GM10847 (cell line): ENCODE results near the gene CAB39.

Source experiments
- POLR2A ChIP-seq: IDR thresholded peaks from 2 replicates; pipeline ENCODE4 v1.6.1; 2011; ENCODE audit not compliant: insufficient read length; ENCODE audit errors: extremely low read depth

The CAB39 gene

DNA sequence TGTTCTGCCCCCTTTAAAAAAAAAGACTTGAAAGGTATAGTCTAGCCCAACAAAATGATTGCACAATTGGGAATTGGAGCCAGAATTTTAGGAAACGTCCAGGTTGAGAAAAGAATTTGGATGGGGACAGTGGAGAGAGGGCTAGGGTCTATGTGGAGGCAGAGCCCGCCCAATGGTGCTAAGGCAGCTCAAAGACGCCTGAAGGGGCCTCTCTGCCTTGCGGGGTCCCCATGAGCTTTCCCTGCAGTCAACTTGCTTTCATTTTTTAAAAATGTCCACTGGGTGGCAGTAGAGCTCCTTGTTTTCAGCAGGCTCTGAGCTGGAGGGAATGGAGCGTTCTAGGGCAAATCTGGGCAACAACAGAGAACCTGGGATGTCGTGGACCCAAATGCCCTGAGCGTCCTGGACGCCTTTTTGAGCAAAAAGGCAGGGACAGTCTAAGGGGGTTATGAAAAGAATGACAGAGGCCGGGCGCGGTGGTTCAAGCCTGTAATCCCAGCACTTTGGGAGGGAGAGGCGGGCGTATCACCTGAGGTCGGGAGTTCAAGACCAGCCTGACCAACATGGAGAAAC is 111.8 kb downstream of the CAB39 start:
- TF ChIP-seq POLR2A: no peak

DNA sequence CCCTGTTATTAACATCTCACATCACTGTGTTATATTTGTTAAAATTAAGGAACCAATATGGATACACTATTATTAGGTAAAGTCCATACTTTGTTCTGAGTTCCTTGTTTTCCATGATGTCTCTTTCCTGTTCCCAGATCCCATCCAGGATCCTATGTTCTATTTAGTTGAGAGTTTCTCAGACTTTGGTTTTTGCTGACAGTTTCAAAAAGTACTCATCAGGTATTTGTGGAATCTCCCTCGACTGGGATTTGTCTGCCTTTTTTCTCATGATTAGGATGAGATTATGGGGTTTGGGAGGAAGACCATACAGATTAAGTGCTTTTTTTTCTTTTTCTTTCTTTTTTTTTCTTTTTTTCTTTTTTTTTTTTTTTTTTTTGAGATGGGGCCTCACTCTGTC is 112.7 kb downstream of the CAB39 start:
- TF ChIP-seq POLR2A: no peak

DNA sequence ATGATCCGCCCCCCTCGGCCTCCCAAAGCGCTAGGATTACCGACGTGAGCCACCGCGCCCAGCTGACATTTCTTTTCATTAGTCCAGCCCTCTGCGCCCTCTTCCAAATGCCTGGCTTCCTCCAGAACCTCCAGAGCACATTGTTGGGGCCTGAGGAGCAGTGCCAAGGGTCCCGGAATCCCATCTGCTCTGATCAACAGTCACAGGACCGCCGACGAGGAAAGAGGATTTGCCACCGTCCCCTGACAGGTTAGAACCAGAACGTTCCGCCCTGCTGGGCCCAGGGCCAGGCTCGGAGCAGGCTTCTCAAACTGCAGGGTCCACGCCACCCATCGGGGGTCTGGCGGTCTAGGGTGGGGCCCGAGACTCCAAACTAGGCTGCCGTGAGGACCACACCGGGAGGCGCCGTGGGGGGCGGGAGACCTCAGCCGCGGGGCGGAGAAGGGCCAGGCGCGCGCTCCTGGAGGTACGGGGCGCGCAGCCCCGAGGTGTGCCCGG is 115.2 kb downstream of the CAB39 start:
- no peak for TF ChIP-seq POLR2A

DNA sequence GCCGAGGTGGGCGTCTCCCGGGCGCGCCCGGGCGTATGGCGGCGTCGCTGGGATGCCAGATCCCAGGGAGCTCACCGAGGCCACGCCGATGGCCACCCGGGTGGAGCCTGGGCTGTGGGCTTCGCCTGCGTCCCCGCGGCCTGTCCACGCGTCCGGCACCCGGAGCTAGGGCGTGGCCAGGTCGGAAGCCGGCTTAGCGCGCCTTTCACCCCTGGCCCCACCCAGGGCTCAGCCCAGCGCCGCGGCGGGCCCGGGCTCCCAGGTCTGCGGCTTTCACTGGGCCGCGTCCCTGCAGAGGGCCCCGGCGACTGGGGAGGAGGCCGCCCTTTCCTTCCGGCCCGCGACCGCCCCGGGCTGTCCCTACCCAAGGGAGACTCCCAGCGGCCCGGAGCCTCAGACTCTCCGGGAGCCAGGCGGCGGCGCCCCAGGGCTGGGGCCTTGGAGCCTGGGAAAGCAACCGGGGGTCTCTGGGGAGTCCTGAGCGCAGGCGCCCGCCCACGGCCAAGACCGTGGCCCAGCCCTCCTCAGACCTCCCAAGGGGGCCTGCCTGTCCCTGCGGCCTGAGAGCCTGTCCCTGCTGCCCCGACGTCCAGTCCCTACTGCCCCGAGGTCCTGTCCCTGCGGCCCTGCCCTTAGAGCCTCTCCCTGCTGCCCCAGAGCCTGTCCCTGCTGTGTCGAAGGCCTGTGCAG is 115.8 kb downstream of the CAB39 start:
- TF ChIP-seq POLR2A: no peak

DNA sequence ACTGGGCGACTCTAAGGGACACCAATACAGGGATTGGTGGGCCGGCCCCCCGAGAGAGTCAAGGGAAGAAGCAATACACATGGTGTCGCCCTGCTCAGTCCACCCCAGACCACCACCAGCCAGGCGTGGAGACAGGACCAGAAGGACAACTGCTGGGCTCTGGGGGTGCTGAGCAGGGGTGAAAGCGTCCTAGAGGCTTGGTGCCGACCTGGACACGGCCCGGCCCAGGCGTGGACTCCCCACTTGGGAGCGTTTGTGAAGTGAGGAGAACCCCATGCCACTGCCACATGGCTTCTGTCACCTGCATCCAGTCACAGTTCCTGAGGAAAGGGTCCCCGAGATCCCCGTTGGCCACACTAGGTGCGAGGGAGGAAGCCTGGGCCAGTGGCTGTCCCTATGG is 116.7 kb downstream of the CAB39 start:
- no peak for TF ChIP-seq POLR2A

DNA sequence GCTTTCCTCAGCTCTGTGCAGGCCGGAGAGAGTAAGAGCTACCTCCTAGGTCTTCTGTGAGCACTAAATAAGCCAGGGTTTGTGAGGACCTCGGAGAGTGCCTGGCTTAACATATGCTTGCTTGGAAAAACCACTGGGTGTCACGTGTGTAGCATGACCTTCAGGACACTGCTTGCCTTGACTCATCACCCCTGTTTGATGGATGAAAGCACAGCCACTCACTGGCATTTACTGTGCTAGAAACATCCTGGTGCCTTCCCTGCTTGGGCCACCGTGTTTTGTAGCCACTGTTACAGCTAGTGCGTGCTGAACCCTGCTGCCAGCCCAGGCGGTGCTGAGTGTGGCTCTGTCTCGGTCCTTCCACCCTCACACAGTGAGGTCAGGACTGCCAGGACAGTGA is 117.3 kb downstream of the CAB39 start:
- no peak for TF ChIP-seq POLR2A

DNA sequence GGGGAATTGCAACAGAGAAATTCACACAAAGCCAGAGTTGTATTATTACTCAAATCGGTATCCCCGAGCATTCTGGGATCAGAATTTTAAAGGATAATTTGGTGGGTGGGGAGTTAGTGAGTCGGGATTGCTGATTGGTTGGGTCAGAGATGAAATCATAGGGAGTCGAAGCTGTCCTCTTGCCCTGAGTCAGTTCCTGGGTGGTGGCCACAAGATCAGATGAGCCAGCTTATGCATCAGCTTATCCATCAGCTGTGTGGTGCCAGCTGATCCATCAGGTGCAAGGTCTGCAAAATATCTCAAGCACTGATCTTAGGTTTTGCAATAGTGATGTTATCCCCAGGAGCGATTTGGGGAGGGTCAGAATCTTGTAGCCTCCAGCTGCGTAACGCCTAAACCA is 117.8 kb downstream of the CAB39 start:
- no peak for TF ChIP-seq POLR2A

DNA sequence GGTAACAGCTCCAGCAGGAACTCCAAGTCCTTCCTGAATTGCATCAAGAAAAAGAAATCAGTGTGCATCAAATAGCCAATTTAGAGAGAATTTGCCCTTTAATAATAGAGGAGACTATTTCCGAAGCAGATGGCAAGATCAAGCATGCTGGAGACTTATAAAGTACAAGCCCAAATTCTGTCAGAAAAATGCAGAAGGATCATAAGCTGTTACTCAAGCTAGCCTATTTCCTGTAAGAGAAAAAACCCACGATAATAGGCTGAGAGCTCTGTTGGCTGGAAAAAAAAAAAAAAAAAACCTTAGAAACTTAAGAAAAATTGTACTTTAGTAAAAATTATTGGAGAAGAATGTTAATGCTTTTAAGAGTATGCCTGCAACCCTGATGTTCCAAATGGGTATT is 127.7 kb downstream of the CAB39 start:
- no peak for TF ChIP-seq POLR2A

DNA sequence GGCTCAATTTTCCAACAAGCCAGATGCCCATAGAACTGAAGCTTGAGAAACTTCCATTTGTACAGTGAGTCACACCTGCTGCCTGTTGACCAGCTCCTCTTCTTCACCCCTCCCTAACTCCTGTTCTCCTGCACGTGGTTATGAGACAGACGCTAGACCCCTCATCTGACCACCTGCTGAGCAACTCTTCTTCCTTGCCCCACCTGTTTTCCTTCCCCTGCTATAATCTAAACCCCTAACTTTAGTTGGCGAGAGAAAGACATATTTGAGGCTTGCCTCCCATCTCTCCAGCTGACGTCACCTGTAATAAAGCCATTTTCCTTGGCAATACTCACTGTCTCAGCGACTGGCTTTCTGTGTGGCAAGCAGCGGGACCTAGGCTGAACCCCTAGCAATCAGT is 129.8 kb downstream of the CAB39 start:
- no peak for TF ChIP-seq POLR2A

DNA sequence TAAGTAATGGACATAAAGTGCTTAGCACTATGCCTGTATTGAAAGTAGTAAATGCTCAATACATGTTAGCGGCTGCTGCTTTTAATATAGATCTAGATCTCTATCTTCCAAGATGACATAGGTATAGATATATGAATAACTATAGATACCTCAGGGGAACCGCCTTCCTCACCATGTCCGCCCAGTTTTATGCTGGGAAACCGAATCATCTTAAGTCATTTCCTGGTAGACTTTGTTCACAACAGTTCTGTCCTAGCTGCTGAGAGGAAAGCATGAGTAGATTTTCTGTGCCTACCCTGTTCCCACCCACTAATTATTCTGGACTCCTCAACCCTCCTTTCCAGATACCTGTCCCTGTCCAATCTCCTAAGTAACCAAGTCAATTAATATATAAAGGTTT is 130.5 kb downstream of the CAB39 start:
- TF ChIP-seq POLR2A: no peak

DNA sequence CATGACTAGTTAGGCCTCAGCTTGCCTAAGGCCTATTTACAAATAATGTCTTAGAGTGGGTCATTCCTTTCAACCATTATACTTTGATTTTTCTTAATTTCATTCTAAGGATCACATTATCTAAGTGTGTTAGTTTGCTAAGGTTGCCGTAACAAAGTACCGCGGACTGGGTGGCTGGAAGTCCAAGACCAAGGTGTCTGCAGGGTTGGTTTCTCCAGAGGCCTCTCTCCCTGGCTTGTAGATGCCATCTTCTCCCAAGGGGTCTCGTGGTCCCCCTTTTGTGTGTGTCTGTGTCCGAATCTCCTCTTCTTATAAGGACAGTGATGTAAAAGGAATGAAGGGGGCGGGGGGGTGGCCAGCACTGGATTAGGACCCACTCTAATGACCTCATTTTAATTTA is 133.7 kb downstream of the CAB39 start:
- TF ChIP-seq POLR2A: no peak

DNA sequence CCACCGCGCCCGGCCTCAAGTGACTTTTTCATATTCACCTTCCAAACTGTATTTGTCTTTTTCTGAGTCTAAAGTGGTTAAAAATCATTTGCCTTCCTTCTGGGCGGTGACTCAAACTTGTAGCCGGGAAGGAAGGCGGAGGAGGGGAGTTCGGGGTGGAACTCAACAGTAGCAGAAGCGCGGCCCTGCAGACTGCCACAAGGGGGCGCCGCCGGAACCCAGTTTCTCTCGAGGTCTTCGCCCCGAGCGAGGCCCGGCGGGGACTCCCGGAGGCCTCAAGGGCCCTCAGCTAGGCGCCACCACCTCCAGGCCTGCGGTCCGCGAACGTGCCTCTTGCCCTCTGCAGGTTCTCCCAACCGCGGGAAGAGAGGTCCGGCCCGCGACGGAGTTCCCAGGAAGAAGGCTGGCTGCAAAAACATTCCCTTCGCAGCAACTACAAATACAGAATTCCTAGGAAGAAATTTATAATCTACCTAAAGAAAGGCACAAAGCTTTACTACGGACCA is 135.3 kb downstream of the CAB39 start:
- TF ChIP-seq POLR2A: no peak

DNA sequence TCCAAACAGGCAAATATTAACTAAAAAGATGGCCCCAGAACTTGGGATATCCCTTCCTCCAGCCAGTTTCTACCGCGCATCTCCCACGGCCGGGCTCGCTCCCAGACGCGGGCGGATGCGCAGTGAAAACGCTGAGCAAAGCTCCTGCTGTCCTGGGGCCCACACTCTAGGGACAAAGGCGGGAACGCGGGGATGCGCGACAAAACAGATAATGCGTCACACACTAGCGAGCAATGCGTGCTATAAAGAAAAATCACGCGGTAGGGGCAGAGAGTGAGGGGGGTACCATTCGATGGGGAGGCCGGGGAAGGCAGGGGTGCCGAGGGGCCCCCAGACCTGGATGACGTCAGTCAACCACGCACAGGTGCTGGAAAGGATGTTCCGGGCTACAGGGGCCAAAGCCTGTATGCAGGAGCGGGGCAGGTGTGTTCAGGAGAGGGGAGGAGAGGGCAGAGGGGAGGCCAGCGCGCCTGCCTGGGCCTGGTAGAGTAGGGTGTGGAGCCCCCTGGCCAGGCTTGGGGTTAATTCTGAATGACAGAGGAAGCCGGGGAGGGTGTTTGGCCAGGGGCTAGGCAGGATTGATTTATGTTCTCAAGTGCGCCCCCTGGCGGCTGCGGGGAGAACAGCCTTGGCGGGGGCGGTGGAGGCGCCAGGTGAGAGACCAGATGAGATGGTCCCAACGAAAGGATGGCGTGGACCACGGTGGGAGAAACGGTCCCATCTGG is 137.2 kb downstream of the CAB39 start:
- no peak for TF ChIP-seq POLR2A

DNA sequence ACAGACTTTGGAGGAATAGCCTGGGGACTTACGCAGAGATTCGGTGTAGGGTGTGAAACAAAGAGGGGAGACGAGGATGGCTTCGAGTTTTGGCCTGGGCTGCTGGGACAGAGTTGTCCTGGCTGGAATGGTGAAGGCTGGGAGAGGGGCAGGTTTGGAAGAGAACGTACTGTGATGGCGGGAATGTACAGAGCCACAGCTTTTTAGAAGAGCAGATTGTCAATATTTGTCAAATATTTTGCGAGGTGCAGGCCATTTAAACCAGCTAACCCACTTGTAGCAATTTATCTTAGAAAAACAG is 137.7 kb downstream of the CAB39 start:
- TF ChIP-seq POLR2A: no peak

DNA sequence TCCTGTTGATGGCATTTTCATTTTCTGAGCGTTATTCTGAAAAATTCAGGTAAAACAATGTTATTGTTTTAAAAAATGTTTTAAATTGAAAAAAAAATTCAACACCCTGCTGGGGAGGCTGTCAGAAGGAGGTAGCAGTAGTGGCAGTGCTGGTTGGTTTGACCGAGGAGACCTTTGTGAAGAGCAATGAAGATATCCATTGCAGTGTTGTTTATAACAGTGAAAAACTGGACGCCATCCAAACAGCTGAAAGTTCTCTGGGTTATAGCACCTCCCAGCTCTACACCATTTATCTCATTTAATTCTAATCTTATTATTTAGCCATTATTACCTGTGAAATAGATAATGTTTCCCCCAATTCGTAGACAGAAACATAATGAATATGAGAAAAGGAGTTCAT is 139.5 kb downstream of the CAB39 start:
- no peak for TF ChIP-seq POLR2A

DNA sequence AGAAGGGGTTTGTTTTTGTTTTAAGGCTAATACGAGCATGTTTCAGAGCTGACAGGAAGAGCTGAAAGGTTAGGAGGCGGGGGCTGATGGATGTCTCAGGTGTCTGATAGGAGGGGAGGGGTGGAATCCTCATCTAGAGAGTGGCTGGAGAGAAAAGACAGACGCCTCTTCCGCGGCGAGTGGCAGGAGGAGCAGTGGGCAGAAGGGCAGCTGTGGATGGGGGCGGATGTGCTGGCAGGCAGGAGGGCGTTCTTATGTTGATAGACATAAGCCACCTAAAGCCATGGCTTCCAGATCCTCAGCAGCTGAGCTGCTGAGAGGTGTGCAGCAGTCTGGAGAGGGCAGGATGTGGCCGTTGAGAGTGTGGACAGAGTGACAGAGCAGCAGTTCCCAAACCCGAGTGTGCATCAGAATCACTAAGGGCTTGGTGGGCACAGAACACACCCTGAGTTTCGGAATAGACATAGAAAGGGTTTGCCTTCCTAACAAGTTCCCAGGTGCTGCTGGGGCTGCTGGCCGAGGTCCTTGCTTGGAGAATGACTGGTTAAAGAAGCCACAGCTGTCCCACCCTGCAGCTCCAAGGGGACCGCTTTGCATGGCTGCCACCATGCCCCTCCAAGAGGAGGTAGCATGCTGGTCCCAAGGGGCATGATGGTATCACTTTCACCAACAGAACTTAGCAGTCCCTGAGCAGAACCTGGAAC is 149.1 kb downstream of the CAB39 start:
- TF ChIP-seq POLR2A: no peak
